ENCODE measurements around the gene UBE2D4. TPM values are rescaled to one million over a fixed set of nuclear protein-coding genes. Genes with fewer than 3 reads are reported as not detected.

UBE2D4 gene
- total and polyA plus RNA-seq, 11 donors, result 29.4 to 69.8 (median 42.7) TPM

DNA sequence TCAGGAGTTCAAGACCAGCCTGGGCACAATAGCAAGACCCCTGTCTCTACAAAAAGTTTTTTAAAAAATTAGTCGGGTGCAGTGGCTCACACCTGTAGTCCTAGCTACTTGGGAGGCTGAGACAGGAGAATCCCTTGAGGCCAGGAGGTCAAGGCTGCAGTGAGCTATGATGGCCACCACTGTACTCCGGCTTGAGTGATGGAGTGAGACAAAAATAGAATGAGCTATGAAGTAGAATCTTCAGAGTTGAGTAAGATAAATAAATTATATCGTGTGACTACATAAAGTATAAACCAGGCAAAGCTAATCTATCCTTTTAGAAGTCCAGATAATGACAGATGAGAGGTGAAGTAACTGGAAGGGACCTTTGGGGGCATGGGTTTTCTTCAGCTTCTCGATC lies 41.6 kb upstream of the UBE2D4 start:
- H3K27ac ChIP-seq, result no peak overlapping the region
- H3K4me3 ChIP-seq, result no peak overlapping the region
- no peaks in the 10 kb centered on the region for H3K27me3 ChIP-seq
- 76 to 79% (median 78%) methylated on average over 4 of the region's 4 CpGs for WGBS, 4 donors
- no peak for DNase-seq
- ATAC-seq, result no peak
- H3K4me1 ChIP-seq, result peaks cover 0 to 19% (median 7%) of the 10 kb centered on the region in 12 donors
- no peak for TF ChIP-seq POLR2A (IDR thresholded peaks at IDR 0.05)
- TF ChIP-seq CTCF (IDR thresholded peaks at IDR 0.05), result no peak
- H3K36me3 ChIP-seq, result peaks cover 0 to 78% (median 64%) of the 10 kb centered on the region in 9 donors
- H3K9me3 ChIP-seq, result no peaks in the 10 kb centered on the region
- intact Hi-C loops (cut with DNase I), result no loop called here

GRCh38 chr7:43888993-43889945 lies 37.0 kb upstream of the UBE2D4 start:
- Histone ChIP-seq H3K36me3 (peaks cover 0 to 33% (median 29%) of the 10 kb centered on the region in 9 donors), H3K4me1 (peaks cover 0 to 42% (median 21%) of the 10 kb centered on the region in 12 donors), H3K27me3 (no peaks in the 10 kb centered on the region), H3K27ac (no peak overlapping the region), H3K9me3 (no peaks in the 10 kb centered on the region), H3K4me3 (no peak overlapping the region)
- ATAC-seq (peak in 2 of 4 donors; percentile 18 to 36), DNase-seq (no peak)
- WGBS, 4 donors, result 63 to 72% (median 68%) methylated on average over 7 of the region's 7 CpGs
- intact Hi-C loops (cut with DNase I), result no loop called here
- TF ChIP-seq CTCF (IDR thresholded peaks at IDR 0.05) (no peak), POLR2A (IDR thresholded peaks at IDR 0.05) (no peak)

DNA sequence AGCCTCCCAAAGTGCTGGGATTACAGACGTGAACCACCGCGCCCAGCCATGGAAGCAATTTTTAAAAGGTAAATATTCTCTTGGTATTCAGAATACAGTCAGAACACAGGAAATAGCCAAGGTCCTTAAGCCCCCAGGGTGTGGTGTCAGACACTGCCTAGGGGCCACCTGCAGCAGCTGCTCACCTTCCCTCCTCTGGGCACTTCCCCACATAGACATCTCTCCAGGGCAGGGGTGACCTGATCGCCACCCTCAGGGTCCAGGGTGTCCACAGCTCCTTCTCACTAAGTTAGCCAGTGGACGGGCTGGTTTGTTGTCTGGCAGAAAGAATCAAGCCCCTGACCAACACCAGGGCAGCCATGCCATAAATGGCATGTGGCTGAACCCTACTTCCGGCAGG lies 35.8 kb upstream of the UBE2D4 start:
- Histone ChIP-seq H3K27me3 (no peaks in the 10 kb centered on the region), H3K9me3 (no peaks in the 10 kb centered on the region), H3K27ac (no peak overlapping the region), H3K36me3 (peaks cover 0 to 25% (median 17%) of the 10 kb centered on the region in 9 donors), H3K4me3 (no peak overlapping the region), H3K4me1 (peaks cover 0 to 42% (median 21%) of the 10 kb centered on the region in 12 donors)
- intact Hi-C loops (cut with DNase I), result no loop called here
- DNase-seq (no peak), ATAC-seq (peak in 2 of 4 donors; percentile 18 to 53)
- WGBS, 4 donors, result 94 to 99% (median 96%) methylated on average over 6 of the region's 6 CpGs
- TF ChIP-seq CTCF (IDR thresholded peaks at IDR 0.05) (no peak), POLR2A (IDR thresholded peaks at IDR 0.05) (no peak)

Measured in heart left ventricle (tissue), 16 donors.